IMR-90 (cell line): ENCODE data around the gene PILRB.
"Not testable (repeated sequence)": the region's sequence is repeated elsewhere in the genome, so short reads cannot be mapped to it uniquely, and the experiment has no call there.

ENCODE experiments used
- BHLHE40 ChIP-seq: fragments of 150-350 bp; IDR thresholded peaks from 2 replicates; pipeline ENCODE4 v1.6.1; 2016; ENCODE audit warnings: mild to moderate bottlenecking, low read depth, low read length
- CEBPB ChIP-seq: IDR thresholded peaks from 2 replicates; pipeline ENCODE4 v1.6.1; 2012; ENCODE audit warnings: low read depth, low read length, improper control_type of control experiment
- CHD1 ChIP-seq: IDR thresholded peaks from 2 replicates; pipeline ENCODE4 v1.6.1; 2012; ENCODE audit warnings: low read depth, low read length, improper control_type of control experiment
- CTCF ChIP-seq: conservative IDR thresholded peaks from 2 replicates; pipeline ENCODE4 v1.5.1; 2012; ENCODE audit warnings: mild to moderate bottlenecking, low read depth, low read length, improper control_type of control experiment
- FOS ChIP-seq: fragments of 150-350 bp; IDR thresholded peaks from 2 replicates; pipeline ENCODE4 v1.6.1; 2016; ENCODE audit warnings: low read depth, low read length
- MAFK ChIP-seq: IDR thresholded peaks from 2 replicates; pipeline ENCODE4 v1.6.1; 2012; ENCODE audit warnings: low read depth, low read length, improper control_type of control experiment
- MAZ ChIP-seq: IDR thresholded peaks from 2 replicates; pipeline ENCODE4 v1.6.1; 2012; ENCODE audit warnings: low read depth, mild to moderate bottlenecking, low read length, improper control_type of control experiment, moderate library complexity, borderline replicate concordance
- MXI1 ChIP-seq: IDR thresholded peaks from 2 replicates; pipeline ENCODE4 v1.6.1; 2012; ENCODE audit warnings: low read depth, mild to moderate bottlenecking, low read length, moderate library complexity, borderline replicate concordance
- POLR2A ChIP-seq: IDR thresholded peaks from 2 replicates; pipeline ENCODE4 v1.6.1; 2012; ENCODE audit warnings: mild to moderate bottlenecking, low read depth, low read length
- RAD21 ChIP-seq: IDR thresholded peaks from 2 replicates; pipeline ENCODE4 v1.6.1; 2012; ENCODE audit warnings: low read length, improper control_type of control experiment
- RCOR1 ChIP-seq: IDR thresholded peaks from 2 replicates; pipeline ENCODE4 v1.6.1; 2012; ENCODE audit warnings: mild to moderate bottlenecking, low read length, improper control_type of control experiment; ENCODE audit not compliant: insufficient replicate concordance
- SMC3 ChIP-seq: fragments of 150-350 bp; IDR thresholded peaks from 2 replicates; pipeline ENCODE4 v1.6.1; 2016; ENCODE audit warnings: low read depth, mild to moderate bottlenecking, antibody characterized with exemption, low read length, moderate library complexity
- TF ChIP-seq, protein P1 (sequence below): fragments of 150-350 bp; IDR thresholded peaks from 2 replicates; pipeline ENCODE4 v1.6.1; 2017; ENCODE audit warnings: mild to moderate bottlenecking, antibody characterized with exemption, low read length, low read depth
- TF ChIP-seq, protein P2 (sequence below): fragments of 150-350 bp; IDR thresholded peaks from 2 replicates; pipeline ENCODE4 v1.6.1; 2016; ENCODE audit warnings: low read depth, mild to moderate bottlenecking, low read length, moderate library complexity, borderline replicate concordance

DNA sequence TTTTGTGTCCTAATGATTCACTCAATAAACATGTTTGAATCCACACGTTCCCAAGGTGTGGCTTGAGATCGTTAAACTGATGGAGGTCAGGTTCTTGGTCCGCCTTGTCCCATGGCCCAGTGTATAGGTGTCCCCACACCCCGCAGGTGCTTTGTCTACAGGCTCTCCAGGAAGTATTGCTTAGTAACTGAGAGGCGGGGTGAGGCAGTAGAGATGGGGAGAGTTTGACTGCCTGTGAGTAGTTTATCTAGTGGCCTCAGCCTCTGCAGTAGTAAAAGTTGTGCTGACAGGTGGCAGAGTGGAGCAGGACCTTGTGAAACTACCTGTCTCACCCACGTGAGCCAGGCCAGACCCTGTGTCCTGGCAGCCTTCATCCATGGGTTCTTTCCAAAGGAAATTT lies 16.6 kb upstream of the PILRB start:
- not testable (repeated sequence) for TF ChIP-seq POLR2A, CTCF, SMC3, CEBPB, RCOR1, MAZ, FOS, MAFK, RAD21, CHD1, BHLHE40, MXI1
- TF ChIP-seq, protein P1, sequence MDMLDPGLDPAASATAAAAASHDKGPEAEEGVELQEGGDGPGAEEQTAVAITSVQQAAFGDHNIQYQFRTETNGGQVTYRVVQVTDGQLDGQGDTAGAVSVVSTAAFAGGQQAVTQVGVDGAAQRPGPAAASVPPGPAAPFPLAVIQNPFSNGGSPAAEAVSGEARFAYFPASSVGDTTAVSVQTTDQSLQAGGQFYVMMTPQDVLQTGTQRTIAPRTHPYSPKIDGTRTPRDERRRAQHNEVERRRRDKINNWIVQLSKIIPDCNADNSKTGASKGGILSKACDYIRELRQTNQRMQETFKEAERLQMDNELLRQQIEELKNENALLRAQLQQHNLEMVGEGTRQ, result not testable (repeated sequence)
- TF ChIP-seq, protein P2, sequence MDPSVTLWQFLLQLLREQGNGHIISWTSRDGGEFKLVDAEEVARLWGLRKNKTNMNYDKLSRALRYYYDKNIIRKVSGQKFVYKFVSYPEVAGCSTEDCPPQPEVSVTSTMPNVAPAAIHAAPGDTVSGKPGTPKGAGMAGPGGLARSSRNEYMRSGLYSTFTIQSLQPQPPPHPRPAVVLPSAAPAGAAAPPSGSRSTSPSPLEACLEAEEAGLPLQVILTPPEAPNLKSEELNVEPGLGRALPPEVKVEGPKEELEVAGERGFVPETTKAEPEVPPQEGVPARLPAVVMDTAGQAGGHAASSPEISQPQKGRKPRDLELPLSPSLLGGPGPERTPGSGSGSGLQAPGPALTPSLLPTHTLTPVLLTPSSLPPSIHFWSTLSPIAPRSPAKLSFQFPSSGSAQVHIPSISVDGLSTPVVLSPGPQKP, result not testable (repeated sequence)
